ENCODE data around the gene LUZP1. TPM values are rescaled to one million over a fixed set of nuclear protein-coding genes. Genes with fewer than 3 reads are reported as not detected.

Gene LUZP1
- total and polyA plus RNA-seq, 2 experiments from 2014 or later, result 45.7 to 152 TPM

GRCh38 chr1:23187637-23188036, 19.0 kb upstream of the LUZP1 start:
- no peak for ATAC-seq
- Histone ChIP-seq H3K27me3 (ENCODE audit: insufficient read depth) (no peaks in the 10 kb centered on the region), H3K4me3 (no peak overlapping the region), H2AFZ (no peak overlapping the region), H3K27ac (ENCODE audit: low read depth) (no peak overlapping the region), H3K79me2 (replicated peaks; ENCODE audit: insufficient read depth) (no peaks in the 10 kb centered on the region), H3K4me1 (ENCODE audit: insufficient read depth) (no peaks in the 10 kb centered on the region), H3F3A (replicated peaks; ENCODE audit: low read depth) (no peaks in the 10 kb centered on the region), H3K9me2 (ENCODE audit: insufficient read depth) (no peaks in the 10 kb centered on the region), H3K4me2 (no peak overlapping the region), H4K20me1 (replicated peaks; ENCODE audit: insufficient read depth) (no peaks in the 10 kb centered on the region), H3K36me3 (ENCODE audit: insufficient read depth) (no peaks in the 10 kb centered on the region)
- Mint-ChIP-seq H3K9me3 (no peaks in the 10 kb centered on the region; the same call in 2 of the 3 replicates), H3K27ac (no peak overlapping the region), H3K4me1 (no peaks in the 10 kb centered on the region; the same call in 2 of the 3 replicates), H3K27me3 (ENCODE audit: insufficient read depth, low read depth, poor library complexity) (peaks cover 6% of the 10 kb centered on the region), H3K4me3 (no peak overlapping the region), H3K36me3 (ENCODE audit: low read depth) (no peaks in the 10 kb centered on the region)
- no peak for DNase-seq (ENCODE audit: low spot score)
- no peak for TF ChIP-seq POLR2AphosphoS5 (IDR thresholded peaks at IDR 0.05; ENCODE audit: low read depth)
- no peak for TF ChIP-seq CREB1 (CRISPR knock-in tag; IDR thresholded peaks at IDR 0.05; ENCODE audit: low read depth)
- TF ChIP-seq ZNF114 (CRISPR knock-in tag; IDR thresholded peaks at IDR 0.05), result no peak
- TF ChIP-seq ETS1 (IDR thresholded peaks at IDR 0.05), result no peak
- no peak for TF ChIP-seq ZNF331 (CRISPR knock-in tag; IDR thresholded peaks at IDR 0.05; ENCODE audit: low read depth)
- TF ChIP-seq EZH2phosphoT487 (IDR thresholded peaks at IDR 0.05; ENCODE audit: unreplicated experiment), result no peak
- no peak for TF ChIP-seq NANOG (IDR thresholded peaks at IDR 0.05; ENCODE audit: borderline replicate concordance)
- TF ChIP-seq EZH2 (IDR thresholded peaks at IDR 0.05; ENCODE audit: low read depth, unreplicated experiment), result no peak
- no peak for TF ChIP-seq ZNF462 (CRISPR knock-in tag; IDR thresholded peaks at IDR 0.05)
- no peak for TF ChIP-seq REST (IDR thresholded peaks at IDR 0.05; ENCODE audit: unreplicated experiment)
- TF ChIP-seq JUNB (IDR thresholded peaks at IDR 0.05; ENCODE audit: unreplicated experiment), result no peak
- no peak for TF ChIP-seq STAT1 (IDR thresholded peaks at IDR 0.05; ENCODE audit: unreplicated experiment)
- TF ChIP-seq CTCF (conservative IDR thresholded peaks at IDR 0.05; ENCODE audit: low read depth in 2 of 2), result no peak

All from GM23338 (cell line).